IPS DF 6.9 (cell line): ENCODE data around the gene PSMA7.

Experiments
- DNase-seq: peaks from one replicate; pipeline ENCODE4 v3.0.0-alpha.2; 2013; ENCODE audit warnings: low read depth, low spot score
- H3K27ac ChIP-seq: one replicate; pipeline ENCODE4 v1.5.1; 2013; ENCODE audit warnings: low read length, control low read depth
- H3K27me3 ChIP-seq: 2 replicates; pipeline ENCODE4 v1.6.1; 2013; ENCODE audit warnings: mild to moderate bottlenecking, low read length; ENCODE audit not compliant: control insufficient read depth, insufficient read depth
- H3K36me3 ChIP-seq: 2 replicates; pipeline ENCODE4 v1.6.1; 2013; ENCODE audit warnings: low read length; ENCODE audit not compliant: control insufficient read depth, insufficient read depth
- H3K4me1 ChIP-seq: 2 replicates; pipeline ENCODE4 v1.6.1; 2013; ENCODE audit warnings: low read length; ENCODE audit not compliant: control insufficient read depth, insufficient read depth
- H3K4me3 ChIP-seq: 2 replicates; pipeline ENCODE4 v1.5.1; 2013; ENCODE audit warnings: mild to moderate bottlenecking, low read length
- H3K9me3 ChIP-seq: 2 replicates; pipeline ENCODE4 v1.6.1; 2013; ENCODE audit warnings: low read length, inconsistent platforms; ENCODE audit not compliant: control insufficient read depth, insufficient read depth
- WGBS: extraction: QIAGEN DNeasy Blood & Tissue Kit; methylation state at CpG from one replicate; pipeline ENCODE4 v1.1.7; 2013; ENCODE audit warnings: mixed read lengths, missing lambda C conversion rate; ENCODE audit not compliant: insufficient read length, insufficient coverage; 5-methylcytosine and 5-hydroxymethylcytosine counted together

PSMA7 gene

DNA sequence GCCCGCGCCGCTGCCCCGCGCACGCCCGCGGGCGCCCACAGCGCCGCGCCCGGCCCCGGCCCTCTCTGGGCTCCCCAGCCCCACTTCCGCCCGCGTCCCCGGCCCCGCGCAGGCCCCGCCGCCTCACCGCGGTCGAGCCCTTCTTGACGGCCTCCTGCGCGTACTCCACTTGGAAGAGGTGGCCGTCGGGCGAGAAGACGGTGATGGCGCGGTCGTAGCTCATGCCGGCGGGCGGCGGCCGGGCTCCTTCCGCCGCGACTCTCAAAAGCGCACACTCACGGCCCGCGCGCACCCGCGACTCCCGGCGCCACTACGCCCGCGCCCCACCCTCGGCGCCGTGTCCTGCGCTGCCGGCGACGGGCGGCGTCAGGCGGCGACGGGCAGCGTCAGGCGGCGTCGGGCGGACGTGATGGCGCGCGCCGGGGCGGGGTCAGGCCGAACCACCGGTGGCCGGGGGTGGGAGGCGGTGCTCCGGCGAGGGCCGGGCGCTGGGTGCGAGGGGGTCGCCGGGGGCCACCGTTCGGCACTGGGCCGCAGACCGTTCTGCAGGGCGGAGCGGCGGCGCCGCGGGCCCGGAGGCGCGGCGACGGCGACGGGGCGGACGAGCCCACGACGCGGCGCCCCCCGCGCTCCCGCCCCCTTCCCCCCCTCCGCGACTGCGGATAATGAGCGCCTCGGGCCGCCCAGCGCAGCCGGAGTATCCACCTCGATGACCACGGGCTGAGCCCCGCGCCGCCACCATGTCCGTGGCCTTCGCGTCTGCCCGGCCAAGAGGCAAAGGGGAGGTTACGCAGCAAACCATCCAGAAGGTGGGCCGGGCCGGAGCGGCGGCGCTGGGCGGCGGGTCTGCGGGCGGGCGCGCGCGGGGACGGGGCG, at the start of gene PSMA7, which contains the start of gene SS18L1:
Gene PSMA7 (minus strand): TSS at position 314 of the 876 bp plus-strand sequence. CDS start 91 bp downstream, at position 223.
Gene SS18L1 (plus strand): TSS at position 689 of the 876 bp plus-strand sequence. CDS start 52 bp downstream, at position 741.
- H3K9me3 ChIP-seq: no peaks in the 10 kb centered on the region
- no peak within 1 kb of the TSS for H3K27ac ChIP-seq
- peak within 1 kb of the TSS; percentile 96 for H3K4me3 ChIP-seq
- whole genome bisulfite sequencing: no CpG with 5 or more reads among the region's 148 CpGs
- H3K36me3 ChIP-seq: peaks cover 7% of the 10 kb centered on the region
- 0 out of 2 replicates have a peak, but pooled peaks cover 1% of the 10 kb centered on the region for H3K4me1 ChIP-seq
- no peaks in the 10 kb centered on the region for H3K27me3 ChIP-seq
- no peak for DNase-seq

DNA sequence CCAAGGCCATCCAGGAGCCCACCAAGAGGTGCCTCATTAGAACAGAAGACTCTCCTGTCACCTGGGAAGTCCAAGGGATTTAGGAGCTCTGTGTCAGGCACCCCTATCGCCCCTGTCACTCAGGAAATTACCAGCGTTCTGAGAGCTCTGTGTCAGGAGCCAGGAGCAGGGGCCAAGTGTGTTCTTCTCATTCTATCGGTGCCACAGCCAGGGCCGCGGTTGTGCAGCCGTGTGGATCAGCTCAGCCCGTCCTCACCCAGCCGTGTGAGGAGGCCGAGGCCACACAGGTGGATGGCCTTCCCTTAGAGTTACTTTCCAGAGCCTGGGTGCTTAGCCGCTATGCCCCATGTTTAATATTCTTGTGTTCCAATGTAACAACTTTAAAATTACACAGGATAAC, 49.4 kb upstream of the PSMA7 start:
- no peaks in the 10 kb centered on the region; the same call in 1 of the 2 replicates for H3K36me3 ChIP-seq
- H3K4me1 ChIP-seq: no peaks in the 10 kb centered on the region; the same call in 1 of the 2 replicates
- no CpG with 5 or more reads among the region's 10 CpGs for WGBS
- H3K27ac ChIP-seq: no peak overlapping the region
- no peaks in the 10 kb centered on the region for H3K9me3 ChIP-seq
- H3K27me3 ChIP-seq: no peaks in the 10 kb centered on the region
- no peak overlapping the region for H3K4me3 ChIP-seq
- no peak for DNase-seq

DNA sequence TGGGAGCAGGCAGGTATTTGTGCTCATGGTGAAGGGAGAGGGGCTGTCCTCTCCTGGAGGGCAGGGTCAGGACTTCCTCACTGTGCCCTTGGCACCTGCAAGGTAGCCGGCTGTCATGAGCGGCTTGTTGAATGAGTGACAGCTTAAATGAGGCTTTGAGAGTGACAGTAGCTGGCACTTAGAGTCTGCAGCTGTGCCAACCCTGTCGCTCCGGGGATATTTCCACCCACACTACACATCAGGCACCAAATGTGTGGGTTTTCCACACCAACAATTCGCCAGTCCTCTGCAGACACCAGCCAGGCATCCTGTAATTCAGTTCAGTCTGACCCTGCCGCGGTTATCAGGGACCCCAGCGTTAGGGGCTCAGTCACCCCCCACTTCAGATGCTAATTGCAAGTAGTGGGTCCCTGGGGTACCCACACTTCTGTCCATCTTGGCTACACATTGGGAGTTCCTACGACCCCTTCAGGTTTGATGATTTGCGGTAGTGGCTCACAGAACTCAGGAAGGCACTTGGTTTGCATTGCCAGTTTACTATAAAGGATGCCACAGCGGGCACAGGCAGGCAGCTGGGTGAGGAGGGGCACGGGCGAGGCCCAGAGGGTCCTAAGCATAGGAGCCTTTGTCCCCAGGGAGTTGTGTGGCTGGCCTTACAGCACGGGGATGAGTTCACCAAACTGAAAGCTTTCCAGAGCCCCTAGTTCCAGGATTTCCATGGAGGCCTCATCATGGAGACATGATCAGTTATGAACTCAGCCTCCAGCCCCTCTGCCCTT, 48.8 kb upstream of the PSMA7 start:
- DNase-seq: no peak
- H3K4me1 ChIP-seq: no peaks in the 10 kb centered on the region; the same call in 1 of the 2 replicates
- no peak overlapping the region for H3K27ac ChIP-seq
- H3K4me3 ChIP-seq: no peak overlapping the region
- no peaks in the 10 kb centered on the region; the same call in 1 of the 2 replicates for H3K36me3 ChIP-seq
- WGBS: no CpG with 5 or more reads among the region's 14 CpGs
- H3K9me3 ChIP-seq: no peaks in the 10 kb centered on the region
- no peaks in the 10 kb centered on the region for H3K27me3 ChIP-seq

DNA sequence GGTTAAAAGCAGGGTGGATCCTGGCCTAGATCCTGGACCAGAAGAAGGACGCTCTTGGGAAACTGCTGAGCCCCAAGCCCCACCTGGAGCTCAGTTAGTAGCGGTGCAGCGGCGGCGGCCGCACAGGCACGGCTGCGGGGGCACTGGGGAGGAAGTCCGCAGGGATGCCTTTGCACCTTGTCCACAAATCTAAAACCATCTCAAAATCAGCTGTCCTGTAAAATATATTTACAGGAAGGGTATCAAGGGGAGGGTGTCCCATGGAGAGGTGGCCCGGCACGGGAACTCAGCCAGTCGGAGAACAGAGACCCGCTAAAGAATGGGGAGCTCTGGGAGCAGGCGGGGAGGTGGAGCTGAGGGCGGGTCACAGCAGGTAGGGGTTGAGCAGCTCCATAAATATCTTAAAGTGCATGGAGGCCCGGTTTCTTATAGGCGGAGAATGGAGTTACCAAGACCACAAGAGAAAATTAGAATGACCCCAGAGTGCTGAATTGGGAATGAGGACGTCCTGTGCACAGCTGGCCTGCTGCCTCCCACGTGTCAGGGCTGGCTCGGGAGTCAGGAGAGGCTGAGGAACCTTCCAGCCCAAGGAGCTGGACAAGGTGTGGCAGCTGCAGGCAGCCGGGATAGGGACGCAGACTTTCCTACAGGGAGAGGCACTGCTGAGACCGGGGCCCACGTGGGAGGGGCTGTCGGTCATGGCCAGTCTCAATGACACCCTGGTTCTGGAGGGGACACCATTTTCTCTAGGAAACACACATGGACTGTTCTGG, 47.6 kb upstream of the PSMA7 start:
- Histone ChIP-seq H3K4me3 (no peak overlapping the region), H3K9me3 (no peaks in the 10 kb centered on the region), H3K27me3 (no peaks in the 10 kb centered on the region), H3K36me3 (no peaks in the 10 kb centered on the region; the same call in 1 of the 2 replicates), H3K27ac (no peak overlapping the region), H3K4me1 (no peaks in the 10 kb centered on the region; the same call in 1 of the 2 replicates)
- no CpG with 5 or more reads among the region's 25 CpGs for WGBS
- no peak for DNase-seq

DNA sequence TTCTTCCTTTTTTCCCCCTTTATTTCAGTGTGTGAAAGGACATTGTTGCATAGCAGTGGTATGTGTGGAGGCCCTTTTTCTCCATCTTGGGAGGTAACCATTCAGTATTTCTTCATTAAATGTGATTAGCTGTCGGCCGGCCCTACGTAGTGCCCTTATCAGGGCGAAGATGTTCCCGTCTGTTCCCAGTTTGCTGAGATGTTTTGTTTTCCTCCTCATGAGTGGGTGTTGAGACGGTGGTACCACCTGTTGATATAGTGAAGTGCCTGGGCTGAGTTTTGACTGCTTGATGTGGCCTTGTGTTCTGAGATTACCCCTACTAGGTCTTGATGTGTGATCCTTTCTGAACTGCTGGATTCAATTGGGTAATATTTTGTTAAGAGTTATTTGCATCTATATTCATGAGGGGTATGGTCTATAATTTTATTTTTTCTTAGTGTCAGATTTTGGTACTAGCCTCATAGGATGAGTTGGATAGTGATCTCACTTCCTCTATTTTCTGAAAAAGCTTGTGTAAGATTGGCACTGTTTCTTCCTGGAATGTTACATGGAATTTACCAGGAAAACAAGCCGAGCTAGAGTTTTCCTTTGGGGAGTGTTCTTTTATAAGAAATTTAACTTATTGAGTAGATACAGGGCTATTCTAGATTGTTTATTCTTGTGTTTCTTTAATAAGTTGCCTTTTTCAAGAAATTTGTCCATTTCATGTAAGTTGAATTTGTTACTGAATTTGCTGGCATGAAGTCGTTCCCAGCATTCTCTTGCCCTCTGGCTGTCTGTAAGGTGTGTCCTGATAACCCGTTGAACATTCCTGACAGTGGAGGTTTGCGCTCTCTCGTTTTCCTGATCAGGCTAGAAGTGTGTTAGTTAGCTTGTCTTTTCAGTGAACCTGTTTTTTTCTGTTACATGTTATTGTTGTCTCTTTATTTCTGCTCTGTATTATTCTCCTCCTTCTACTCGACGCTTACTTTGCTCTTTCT, 44.0 kb upstream of the PSMA7 start:
- H3K27me3 ChIP-seq: no peaks in the 10 kb centered on the region
- H3K9me3 ChIP-seq: no peaks in the 10 kb centered on the region
- H3K4me3 ChIP-seq: no peak overlapping the region
- no CpG with 5 or more reads among the region's 13 CpGs for WGBS
- no peaks in the 10 kb centered on the region; the same call in 1 of the 2 replicates for H3K4me1 ChIP-seq
- DNase-seq: no peak
- no peak overlapping the region for H3K27ac ChIP-seq
- H3K36me3 ChIP-seq: no peaks in the 10 kb centered on the region

DNA sequence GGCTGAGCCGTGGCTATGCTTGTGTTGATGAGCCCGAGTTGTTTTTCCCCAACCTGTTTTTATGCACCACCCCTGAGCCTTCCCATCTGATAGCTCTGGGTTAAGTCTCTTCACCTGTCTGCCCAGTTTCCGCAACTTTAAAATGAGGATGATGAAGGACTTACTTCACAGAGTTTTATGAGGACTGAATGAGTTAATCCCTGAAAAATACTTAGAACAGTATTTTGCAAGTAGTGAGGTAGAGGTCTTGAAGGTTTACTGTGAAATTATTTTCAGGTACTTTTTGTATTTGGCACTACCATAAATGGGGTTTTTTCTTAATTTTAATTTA, 42.9 kb upstream of the PSMA7 start:
- H3K27ac ChIP-seq: no peak overlapping the region
- WGBS: no CpG with 5 or more reads among the region's 3 CpGs
- DNase-seq: no peak

DNA sequence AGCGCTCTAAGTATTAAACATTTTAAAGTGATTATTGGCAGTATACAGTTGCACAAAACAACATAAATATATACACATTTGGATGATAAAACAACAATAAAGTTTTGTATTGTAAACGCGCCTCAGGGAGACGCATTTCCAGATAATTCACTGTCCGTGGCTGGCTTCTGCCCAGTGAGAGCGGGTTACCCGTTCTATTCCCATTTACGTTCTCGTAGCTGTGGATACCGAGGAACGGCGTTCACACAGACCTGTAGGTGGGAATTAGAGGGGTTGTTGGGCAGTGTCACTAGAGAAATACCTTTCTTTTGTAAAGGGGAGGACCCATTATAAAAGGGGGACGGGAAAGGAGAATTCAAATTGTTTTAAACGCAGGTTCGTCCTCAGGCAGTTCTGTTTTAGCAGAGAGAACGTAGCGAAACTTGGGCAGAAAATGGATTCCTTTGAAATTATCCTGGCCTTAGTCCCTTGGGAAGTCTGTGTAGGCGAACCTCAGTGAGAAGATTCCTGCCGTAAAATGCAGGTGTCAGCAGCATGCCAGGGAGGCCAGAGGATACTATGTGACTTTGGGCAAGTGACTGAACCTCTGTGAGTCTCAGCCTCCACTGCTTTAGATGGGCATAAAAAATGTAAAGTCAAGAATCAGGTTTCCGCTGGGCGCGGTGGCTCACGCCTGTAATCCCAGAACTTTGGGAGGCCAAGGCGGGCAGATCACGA, 40.4 kb upstream of the PSMA7 start:
- H3K4me3 ChIP-seq: peak overlapping the region; percentile 96
- no peak for DNase-seq
- H3K4me1 ChIP-seq: no peaks in the 10 kb centered on the region
- no peaks in the 10 kb centered on the region for H3K27me3 ChIP-seq
- no peaks in the 10 kb centered on the region for H3K9me3 ChIP-seq
- H3K36me3 ChIP-seq: peaks cover 7% of the 10 kb centered on the region
- no CpG with 5 or more reads among the region's 25 CpGs for WGBS
- H3K27ac ChIP-seq: no peak overlapping the region

More for the DNA sequence above, 42.9 kb upstream of the PSMA7 start:
- Histone ChIP-seq H3K36me3 (no peaks in the 10 kb centered on the region), H3K4me3 (no peak overlapping the region), H3K9me3 (no peaks in the 10 kb centered on the region), H3K27me3 (no peaks in the 10 kb centered on the region), H3K4me1 (no peaks in the 10 kb centered on the region; the same call in 1 of the 2 replicates)

DNA sequence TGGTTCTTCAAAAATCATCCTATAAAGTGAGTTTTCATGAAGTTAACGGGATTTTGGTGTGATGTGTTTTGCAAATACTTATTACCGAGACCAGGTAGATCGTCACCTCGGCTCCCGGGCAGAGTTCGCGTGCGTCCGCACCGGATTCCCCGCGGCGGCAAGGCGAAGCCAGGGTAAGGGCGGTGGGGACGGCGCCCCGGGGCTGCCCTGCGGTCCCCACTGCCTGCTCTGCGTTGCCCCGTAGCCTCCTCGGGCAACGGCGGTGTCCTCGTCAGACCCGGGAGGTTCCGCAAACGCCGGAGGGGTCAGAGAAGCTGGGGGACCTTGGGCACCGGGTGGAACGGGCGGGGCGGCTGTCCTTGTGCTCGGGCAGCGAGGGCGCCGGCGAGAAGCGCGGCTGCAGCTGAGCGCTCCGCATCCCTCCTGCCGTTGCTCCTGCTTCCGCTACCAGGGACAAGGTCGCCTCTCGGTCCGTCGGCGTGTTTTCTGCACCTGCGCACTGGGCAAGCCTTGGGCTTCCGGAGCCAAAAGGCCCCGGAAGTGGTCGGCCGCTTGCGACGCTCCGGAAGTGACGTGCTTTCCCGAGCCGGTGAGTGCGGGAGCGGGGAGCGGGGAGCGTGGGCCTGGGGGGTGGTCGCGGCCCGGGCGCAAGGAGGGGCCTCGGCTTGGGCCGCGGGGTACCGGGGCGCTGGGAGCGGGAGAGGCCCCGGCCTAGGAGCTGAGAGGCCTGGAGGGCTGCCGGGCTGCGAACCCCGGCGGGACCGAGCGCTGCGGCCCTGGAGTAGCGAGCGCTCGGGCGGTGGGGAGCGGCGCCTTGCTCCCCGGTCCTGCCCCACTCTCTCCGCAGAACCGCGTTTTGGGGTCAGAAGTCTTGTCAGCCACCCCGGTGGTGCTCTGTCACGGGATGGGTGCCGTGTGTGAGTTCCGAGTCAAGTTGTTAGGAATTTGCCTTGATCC, 39.6 kb upstream of the PSMA7 start, which contains the start of gene MTG2:
Gene MTG2 (plus strand): TSS at position 560 of the 957 bp plus-strand sequence. CDS start 10,393 bp downstream, outside the sequence.
- WGBS: no CpG with 5 or more reads among the region's 96 CpGs
- Histone ChIP-seq H3K27me3 (no peaks in the 10 kb centered on the region), H3K4me1 (no peaks in the 10 kb centered on the region), H3K9me3 (no peaks in the 10 kb centered on the region), H3K27ac (no peak within 1 kb of the TSS), H3K36me3 (peaks cover 7% of the 10 kb centered on the region), H3K4me3 (peak within 1 kb of the TSS; percentile 96)
- peak; percentile 82 for DNase-seq
